IMR-90 (cell line): ENCODE data around the gene TRIM38. TPM values are rescaled to one million over a fixed set of nuclear protein-coding genes. Genes with fewer than 3 reads are reported as not detected.

Experiments used
- ATAC-seq: fragments of 200-7000 bp; cut with Tn5 transposase; 2 replicates; pipeline ENCODE4 v1.9.1; 2020; ENCODE audit warnings: low read depth, mild to moderate bottlenecking, moderate library complexity
- BruUV-seq: library from RNA; stranded (reverse); fragments of 400-500 nt; replicated peaks from 2 replicates; lab custom pipeline; 2021; lab: Mats Ljungman, UMichigan
- CTCF ChIA-PET: fragments of 300-600 bp; formaldehyde crosslinking; extraction: SDS; loops from one replicate; lab custom pipeline; 2021; ENCODE audit warnings: antibody characterized with exemption; lab: Yijun Ruan, JAX
- POLR2A ChIA-PET: fragments of 300-600 bp; sonication (Branson Sonifier 250); formaldehyde crosslinking; loops from one replicate; lab custom pipeline; 2022; ENCODE audit warnings: antibody characterized with exemption; ENCODE audit not compliant: unreplicated experiment; lab: Charles Lee
- DNase-seq: peaks from one replicate; pipeline ENCODE4 v3.0.0; 2013
- H2AFZ ChIP-seq: replicated peaks from 2 replicates; pipeline ENCODE3; 2013; ENCODE audit warnings: low read length, mild to moderate bottlenecking; ENCODE audit not compliant: poor library complexity
- H2AK5ac ChIP-seq: 2 replicates; pipeline ENCODE4 v1.6.1; 2013; ENCODE audit warnings: low read depth, low read length, inconsistent platforms
- H2AK9ac ChIP-seq: replicated peaks from 2 replicates; pipeline ENCODE3; 2013; ENCODE audit warnings: mild to moderate bottlenecking, low read depth, low read length, moderate library complexity; ENCODE audit not compliant: poor library complexity
- H2BK120ac ChIP-seq: 2 replicates; pipeline ENCODE4 v1.6.1; 2013; ENCODE audit warnings: low read depth, low read length, inconsistent platforms
- H2BK15ac ChIP-seq: 3 replicates; pipeline ENCODE4 v1.6.1; 2013; ENCODE audit warnings: low read depth, low read length, inconsistent platforms
- H2BK20ac ChIP-seq: 2 replicates; pipeline ENCODE4 v1.6.1; 2013; ENCODE audit warnings: low read depth, mild to moderate bottlenecking, inconsistent platforms, low read length, moderate library complexity
- H2BK5ac ChIP-seq: 2 replicates; pipeline ENCODE4 v1.6.1; 2013; ENCODE audit warnings: mild to moderate bottlenecking, low read depth, low read length, inconsistent platforms; ENCODE audit not compliant: poor library complexity, severe bottlenecking
- H3K14ac ChIP-seq: replicated peaks from 2 replicates; pipeline ENCODE4 v1.6.1; 2013; ENCODE audit warnings: low read depth, low read length, inconsistent platforms
- H3K18ac ChIP-seq: 2 replicates; pipeline ENCODE4 v1.6.1; 2013; ENCODE audit warnings: low read depth, low read length, control low read depth
- H3K23ac ChIP-seq: 2 replicates; pipeline ENCODE4 v1.6.1; 2013; ENCODE audit warnings: low read depth, low read length, inconsistent platforms
- H3K27ac ChIP-seq: 2 replicates; pipeline ENCODE4 v1.5.1; 2013; ENCODE audit warnings: mild to moderate bottlenecking, control low read depth, low read length; ENCODE audit not compliant: insufficient read depth
- H3K27me3 ChIP-seq: 2 replicates; pipeline ENCODE4 v1.6.1; 2013; ENCODE audit warnings: low read length; ENCODE audit not compliant: control insufficient read depth, insufficient read depth
- H3K36me3 ChIP-seq: 2 replicates; pipeline ENCODE4 v1.6.1; 2013; ENCODE audit warnings: low read length, mixed read lengths; ENCODE audit not compliant: control insufficient read depth, insufficient read depth
- H3K4ac ChIP-seq: 2 replicates; pipeline ENCODE4 v1.6.1; 2013; ENCODE audit warnings: low read depth, low read length, inconsistent platforms
- H3K4me1 ChIP-seq: 2 replicates; pipeline ENCODE4 v1.6.1; 2013; ENCODE audit warnings: low read length, mixed read lengths; ENCODE audit not compliant: control insufficient read depth, insufficient read depth
- H3K4me2 ChIP-seq: 2 replicates; pipeline ENCODE4 v1.6.1; 2013; ENCODE audit warnings: low read depth, mild to moderate bottlenecking, control low read depth, low read length, moderate library complexity
- H3K4me3 ChIP-seq: 2 replicates; pipeline ENCODE4 v1.5.1; 2013; ENCODE audit warnings: low read depth, mild to moderate bottlenecking, control low read depth, low read length, moderate library complexity; ENCODE audit not compliant: insufficient read depth
- H3K56ac ChIP-seq: 2 replicates; pipeline ENCODE4 v1.6.1; 2013; ENCODE audit warnings: low read length, inconsistent platforms; ENCODE audit not compliant: insufficient read depth; ENCODE audit errors: extremely low read depth
- H3K79me1 ChIP-seq, 2 experiments: 2 replicates each; pipeline ENCODE4 v1.6.1; 2013; ENCODE audit warnings: low read length in 2 of 2, inconsistent platforms in 1 of 2, low read depth in 1 of 2
- H3K9ac ChIP-seq: 2 replicates; pipeline ENCODE4 v1.6.1; 2013; ENCODE audit warnings: low read depth, low read length, control low read depth
- H3K9me1 ChIP-seq: 2 replicates; pipeline ENCODE4 v1.6.1; 2013; ENCODE audit warnings: low read length, inconsistent platforms; ENCODE audit not compliant: insufficient read depth
- H3K9me3 ChIP-seq: 2 replicates; pipeline ENCODE4 v1.6.1; 2013; ENCODE audit warnings: low read length; ENCODE audit not compliant: control insufficient read depth, insufficient read depth
- H4K20me1 ChIP-seq: 2 replicates; pipeline ENCODE4 v1.6.1; 2013; ENCODE audit warnings: low read length, inconsistent platforms; ENCODE audit not compliant: insufficient read depth
- H4K5ac ChIP-seq: 2 replicates; pipeline ENCODE4 v1.6.1; 2013; ENCODE audit warnings: mild to moderate bottlenecking, low read depth, low read length, control low read depth
- H4K8ac ChIP-seq, 2 experiments: 2 replicates each; pipeline ENCODE4 v1.6.1; 2013; ENCODE audit warnings: low read depth in 2 of 2, low read length in 2 of 2, control low read depth in 1 of 2, inconsistent platforms in 1 of 2
- H4K91ac ChIP-seq: 2 replicates; pipeline ENCODE4 v1.6.1; 2013; ENCODE audit warnings: low read depth, low read length, inconsistent platforms; ENCODE audit not compliant: insufficient read depth
- BHLHE40 ChIP-seq: fragments of 150-350 bp; IDR thresholded peaks from 2 replicates; pipeline ENCODE4 v1.6.1; 2016; ENCODE audit warnings: mild to moderate bottlenecking, low read depth, low read length
- RFX5 ChIP-seq: IDR thresholded peaks from 2 replicates; pipeline ENCODE4 v1.8.0; 2012; ENCODE audit warnings: low read depth, mild to moderate bottlenecking, low read length, moderate library complexity
- dilution Hi-C: fragments of 300-500 bp; cut with HindIII; formaldehyde crosslinking; loops from one replicate; pipeline ENCODE4 v1.14.3; 2018; ENCODE audit warnings: low sequenced_read_pairs; ENCODE audit not compliant: unreplicated experiment
- in situ Hi-C: fragments of 300-500 bp; cut with MboI; formaldehyde crosslinking; loops from 3 replicates; pipeline ENCODE4 v1.14.3; 2019; ENCODE audit warnings: low sequenced_read_pairs, inconsistent platforms, mixed read lengths
- intact Hi-C: fragments of 100-400 bp; cut with micrococcal nuclease; formaldehyde crosslinking; loops from 2 replicates; pipeline ENCODE4 v1.10.0; 2022
- polyA plus RNA-seq, 3 experiments: library from polyadenylated mRNA; depleted of rRNA; stranded (reverse); fragments of >200 nt; gene quantifications; 2 replicates each; pipeline ENCODE4 v1.2.3, GENCODE V29; 2012; ENCODE audit warnings: low replicate concordance in 1 of 3
- total RNA-seq: library from RNA; depleted of rRNA; stranded (reverse); fragments of >200 nt; gene quantifications from 2 replicates; pipeline ENCODE4 v1.2.3, GENCODE V29; 2012

TRIM38 gene
- total and polyA plus RNA-seq, 2 of the 4 experiments (the other 2 are of a cell fraction) = 4.1 to 6.3 TPM

GRCh38 chr6:25921525-25922203 is 40.9 kb upstream of the TRIM38 start:
- H3K4me2 ChIP-seq = no peak overlapping the region
- DNase-seq = no peak
- no peak overlapping the region for H3K9ac ChIP-seq
- H2BK20ac ChIP-seq = no peak overlapping the region
- no peak overlapping the region for H4K8ac ChIP-seq
- no peaks in the 10 kb centered on the region for H4K20me1 ChIP-seq
- H2BK120ac ChIP-seq = no peak overlapping the region
- H3K4ac ChIP-seq = no peak overlapping the region
- no peak overlapping the region for H4K91ac ChIP-seq
- H3K23ac ChIP-seq = no peak overlapping the region
- ChIA-PET CTCF (no interaction called here), POLR2A (no interaction called here)
- dilution Hi-C loops = no loop called here
- no peaks in the 10 kb centered on the region for H3K79me1 ChIP-seq
- no peak overlapping the region for H2AFZ ChIP-seq
- in situ Hi-C loops = no loop called here
- H2AK9ac ChIP-seq = no peak overlapping the region
- no peaks in the 10 kb centered on the region for H3K9me1 ChIP-seq
- no peak overlapping the region for H4K5ac ChIP-seq
- no peak overlapping the region for H3K14ac ChIP-seq
- TF ChIP-seq BHLHE40 = no peak
- TF ChIP-seq RFX5 = no peak
- H3K4me3 ChIP-seq = no peak overlapping the region
- H3K9me3 ChIP-seq = no peaks in the 10 kb centered on the region
- no peak overlapping the region for H2AK5ac ChIP-seq
- H2BK15ac ChIP-seq = no peak overlapping the region
- H3K27me3 ChIP-seq = no peaks in the 10 kb centered on the region; the same call in 1 of the 2 replicates
- ATAC-seq = no peak
- H3K27ac ChIP-seq = no peak overlapping the region
- no peak overlapping the region for H3K56ac ChIP-seq
- H3K36me3 ChIP-seq = no peaks in the 10 kb centered on the region
- H3K18ac ChIP-seq = no peak overlapping the region
- intact Hi-C loops = no loop called here
- no TSS peak for BruUV-seq
- no peaks in the 10 kb centered on the region for H3K4me1 ChIP-seq
- H2BK5ac ChIP-seq = no peak overlapping the region
